22Rv1 (cell line): ENCODE data around the gene KCNH1.
"Not testable (repeated sequence)": the region's sequence is repeated elsewhere in the genome, so short reads cannot be mapped to it uniquely, and the experiment has no call there.

Source experiments
- H3K27ac ChIP-seq: fragments of 450-650 bp; 2 replicates; pipeline ENCODE4 v1.5.1; 2017
- CTCF ChIP-seq: fragments of 450-650 bp; IDR thresholded peaks from 2 replicates; pipeline ENCODE4 v1.5.1; 2017; ENCODE audit warnings: mild to moderate bottlenecking
- ZFX ChIP-seq: fragments of 450-650 bp; IDR thresholded peaks from 2 replicates; pipeline ENCODE4 v1.6.1; 2017; ENCODE audit warnings: antibody characterized with exemption, borderline replicate concordance

Gene KCNH1

GRCh38 chr1:210662291-210663050 is 471.5 kb downstream of the KCNH1 start:
- H3K27ac ChIP-seq, result no peak overlapping the region
- TF ChIP-seq CTCF (no peak), ZFX (no peak)

GRCh38 chr1:210661520-210661919 is 472.4 kb downstream of the KCNH1 start:
- not testable (repeated sequence) for H3K27ac ChIP-seq

DNA sequence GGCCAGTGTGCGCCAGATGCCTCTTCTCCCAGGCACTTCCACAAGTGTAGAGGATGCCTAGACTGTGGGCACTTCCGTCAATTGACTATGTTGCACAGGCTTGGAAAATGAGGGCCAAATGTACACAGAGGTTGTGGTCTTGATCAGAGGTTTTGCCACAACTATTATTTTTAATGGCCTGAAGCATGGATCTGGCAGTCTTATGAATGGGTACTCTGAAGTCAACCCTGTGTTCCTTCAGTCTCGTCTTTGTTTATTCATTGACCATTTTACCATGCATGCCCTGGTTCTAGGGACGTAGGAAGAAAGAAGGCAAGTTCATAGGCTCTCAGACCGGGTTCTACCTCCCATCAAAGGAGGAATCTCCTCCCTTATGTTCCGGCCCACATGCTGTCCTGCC is 476.1 kb downstream of the KCNH1 start:
- TF ChIP-seq ZFX, result no peak
- TF ChIP-seq CTCF, result no peak

GRCh38 chr1:210655511-210655910 is 478.4 kb downstream of the KCNH1 start:
- no peak overlapping the region for H3K27ac ChIP-seq
- TF ChIP-seq CTCF (no peak), ZFX (no peak)

More for the DNA sequence above, 476.1 kb downstream of the KCNH1 start:
- H3K27ac ChIP-seq, result no peak overlapping the region

- no peak overlapping the region for H3K27ac ChIP-seq
- no peak for TF ChIP-seq ZFX
Measured at GRCh38 chr1:210654176-210654981, 479.6 kb downstream of the KCNH1 start.

DNA sequence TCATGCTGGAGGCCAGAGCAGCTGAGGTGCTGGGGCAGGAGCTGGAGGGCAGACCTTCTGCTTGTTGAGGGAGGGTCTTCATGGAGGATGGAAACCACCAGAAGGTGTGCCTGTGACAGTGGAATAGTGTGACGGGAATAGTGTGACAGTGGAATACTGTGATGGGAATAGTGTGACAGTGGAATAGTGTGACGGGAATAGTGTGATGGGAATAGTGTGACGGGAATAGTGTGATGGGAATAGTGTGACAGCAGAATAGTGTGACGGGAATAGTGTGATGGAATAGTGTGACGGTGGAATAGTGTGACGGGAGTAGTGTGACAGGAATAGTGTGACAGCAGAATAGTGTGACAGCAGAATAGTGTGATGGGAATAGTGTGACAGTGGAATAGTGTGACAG is 480.2 kb downstream of the KCNH1 start:
- no peak overlapping the region for H3K27ac ChIP-seq
- TF ChIP-seq CTCF (no peak), ZFX (no peak)

- TF ChIP-seq CTCF (no peak), ZFX (no peak)
Measured at GRCh38 chr1:210652329-210652954, 481.5 kb downstream of the KCNH1 start.

DNA sequence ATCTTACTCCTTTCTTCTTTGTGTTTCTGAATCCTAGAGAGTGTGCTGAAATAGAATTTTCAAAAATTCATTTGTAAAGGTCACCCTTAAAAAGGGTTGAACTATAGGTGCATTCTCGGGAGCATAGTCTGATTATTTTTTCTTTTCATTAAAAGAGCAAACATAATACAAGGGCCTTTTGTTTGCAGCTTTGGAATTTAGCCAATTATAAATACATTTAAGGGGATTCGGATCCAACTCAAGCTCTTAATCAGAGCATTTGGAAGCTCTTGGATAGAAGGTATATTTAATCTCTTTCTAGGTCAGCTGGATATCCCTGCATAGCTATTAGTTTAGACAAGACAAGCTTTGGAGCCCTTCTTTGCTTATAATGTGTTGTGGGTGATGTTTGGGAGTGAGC is 483.5 kb downstream of the KCNH1 start:
- H3K27ac ChIP-seq, result no peak overlapping the region
- no peak for TF ChIP-seq CTCF
- no peak for TF ChIP-seq ZFX

More at GRCh38 chr1:210652329-210652954, 481.5 kb downstream of the KCNH1 start:
- no peak overlapping the region for H3K27ac ChIP-seq
